Measurements from ENCODE around the gene ALG1L2.
"Not testable (repeated sequence)": the region's sequence is repeated elsewhere in the genome, so short reads cannot be mapped to it uniquely, and the experiment has no call there.

The ALG1L2 gene

DNA sequence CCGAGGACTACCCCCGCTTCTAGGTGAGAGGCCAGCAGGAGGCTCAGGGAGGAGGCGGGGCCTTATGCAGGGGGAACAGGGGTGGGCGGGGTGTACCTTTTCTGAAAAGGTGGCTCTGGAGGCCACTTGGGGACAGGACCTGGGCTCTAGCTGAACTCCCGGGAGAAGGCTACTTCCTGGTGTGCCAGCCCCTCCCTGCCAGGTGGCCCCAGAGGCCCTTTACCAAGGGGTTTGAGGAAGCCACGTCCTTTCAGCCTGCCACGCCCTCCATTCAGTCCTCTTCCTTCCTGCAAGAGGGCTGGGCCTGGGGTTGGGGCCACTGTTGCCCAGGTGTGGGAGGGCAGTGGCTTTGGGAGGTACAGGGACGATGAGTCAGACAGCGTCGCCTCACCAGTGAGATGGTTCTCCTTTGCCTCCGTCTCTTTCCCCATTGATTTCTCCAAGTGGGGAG is 12.9 kb downstream of the ALG1L2 start:
- peak; percentile 42 for DNase-seq

DNA sequence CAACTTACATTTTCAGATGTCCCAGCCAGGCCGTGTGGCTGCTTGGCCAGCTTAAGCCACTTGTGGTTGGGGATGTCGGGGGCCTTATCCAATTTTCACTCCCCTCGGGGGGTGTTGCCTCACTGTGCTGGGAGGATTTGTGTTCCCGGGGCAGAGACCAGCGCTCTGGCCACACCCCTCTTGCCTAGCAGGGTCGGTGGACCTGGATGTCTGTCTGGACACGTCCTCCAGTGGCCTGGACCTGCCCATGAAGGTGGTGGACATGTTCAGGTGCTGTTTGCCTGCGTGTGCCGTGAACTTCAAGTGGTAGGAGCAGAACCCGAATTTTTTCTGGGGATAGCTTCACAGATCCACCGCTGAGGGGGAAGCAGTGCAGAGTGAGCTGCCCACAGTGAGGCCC is 14.2 kb downstream of the ALG1L2 start:
- not testable (repeated sequence) for DNase-seq

DNA sequence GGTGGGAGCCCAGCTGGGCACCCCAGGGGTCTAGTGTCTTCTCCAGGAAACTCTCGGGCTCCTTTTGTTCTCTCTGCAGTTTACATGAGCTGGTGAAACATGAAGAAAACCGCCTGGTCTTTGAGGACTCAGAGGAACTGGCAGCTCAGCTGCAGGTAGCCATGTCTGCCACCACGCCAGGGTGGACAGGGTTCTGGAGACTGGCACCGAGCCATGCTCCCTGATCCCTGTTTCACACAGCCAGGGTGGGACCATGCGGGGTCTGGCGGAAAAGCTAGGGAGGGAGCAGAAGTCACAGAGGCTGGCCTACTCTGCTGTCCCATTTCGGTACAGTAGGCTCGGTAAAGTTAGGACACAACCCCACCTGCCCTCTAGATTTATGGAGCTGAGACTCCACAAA is 15.5 kb downstream of the ALG1L2 start:
- not testable (repeated sequence) for DNase-seq

DNA sequence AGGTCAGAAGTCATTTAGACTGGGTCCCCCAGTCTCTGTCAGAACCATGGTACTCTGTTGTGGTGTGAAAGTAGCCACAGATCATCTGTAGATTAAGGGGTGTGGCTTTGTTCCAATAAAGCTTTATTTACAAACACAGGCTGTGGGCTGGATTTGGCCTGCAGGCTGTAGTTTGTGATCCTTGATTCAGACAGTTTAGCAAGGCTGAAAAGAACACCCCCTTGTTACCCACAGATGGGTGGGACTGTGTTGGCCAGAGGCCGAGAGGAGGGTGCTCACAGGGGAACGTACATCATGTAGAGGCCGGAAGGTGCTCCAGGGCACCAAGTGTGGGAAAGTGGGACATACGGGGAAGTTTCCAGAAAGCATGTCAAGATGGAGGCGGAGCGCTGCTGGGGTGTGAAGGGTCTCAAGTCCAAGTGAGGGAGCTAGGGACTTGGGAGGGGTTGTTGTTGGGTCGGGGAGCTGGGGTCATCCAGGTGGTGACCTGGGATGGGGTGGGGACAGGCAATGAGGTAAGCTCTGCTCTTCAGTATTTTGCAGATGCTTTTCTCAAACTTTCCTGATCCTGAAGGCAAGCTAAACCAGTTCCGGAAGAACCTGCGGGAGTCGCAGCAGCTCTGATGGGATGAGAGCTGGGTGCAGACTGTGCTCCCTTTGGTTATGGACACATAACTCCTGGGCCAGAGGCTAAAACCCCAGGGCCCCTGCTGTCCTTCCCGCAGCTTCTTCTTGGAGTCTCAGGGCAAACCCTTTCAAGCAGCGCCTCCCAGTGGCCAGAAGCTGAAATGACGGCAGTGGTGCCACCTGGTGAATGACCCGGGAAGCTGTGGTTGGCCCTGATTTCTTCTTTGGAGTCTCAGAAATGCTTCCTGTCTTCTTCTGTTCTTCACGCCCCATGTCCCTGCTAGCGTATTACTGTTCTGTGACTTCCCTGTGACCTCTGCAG is 16.3 kb downstream of the ALG1L2 start:
- DNase-seq = peak; percentile 72

DNA sequence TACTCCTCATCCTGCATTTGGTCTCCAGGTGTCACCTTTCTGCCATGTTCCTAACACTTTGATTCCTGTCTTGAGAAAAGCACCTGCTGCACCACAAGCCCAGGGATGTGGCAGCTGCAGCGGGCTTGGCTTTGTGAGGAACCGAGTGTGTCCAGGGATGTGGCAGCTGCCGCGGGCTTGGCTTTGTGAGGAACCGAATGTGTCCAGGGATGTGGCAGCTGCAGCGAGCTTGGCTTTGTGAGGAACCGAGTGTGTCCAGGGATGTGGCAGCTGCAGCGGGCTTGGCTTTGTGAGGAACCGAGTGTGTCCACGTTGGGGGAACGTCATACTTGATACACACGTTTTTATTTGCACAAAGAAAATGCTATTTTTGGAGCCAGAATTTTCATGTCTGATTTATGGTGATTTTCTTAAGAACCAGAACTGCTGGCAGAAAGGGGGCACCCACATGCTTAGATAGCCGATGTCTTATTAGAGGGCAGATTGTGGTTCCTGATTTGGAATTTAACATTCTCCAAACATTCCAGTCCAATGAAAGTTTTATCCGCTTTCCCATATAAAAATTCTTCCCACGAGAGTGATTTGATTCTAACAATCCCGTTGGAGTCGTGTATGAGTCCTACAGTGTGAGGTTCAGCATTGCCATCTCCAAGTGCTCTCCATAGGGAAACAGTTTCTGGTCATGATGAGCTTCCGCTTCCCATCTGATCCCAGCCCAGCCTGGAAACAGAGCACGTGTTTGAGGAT is 17.2 kb downstream of the ALG1L2 start:
- DNase-seq = not testable (repeated sequence)

DNA sequence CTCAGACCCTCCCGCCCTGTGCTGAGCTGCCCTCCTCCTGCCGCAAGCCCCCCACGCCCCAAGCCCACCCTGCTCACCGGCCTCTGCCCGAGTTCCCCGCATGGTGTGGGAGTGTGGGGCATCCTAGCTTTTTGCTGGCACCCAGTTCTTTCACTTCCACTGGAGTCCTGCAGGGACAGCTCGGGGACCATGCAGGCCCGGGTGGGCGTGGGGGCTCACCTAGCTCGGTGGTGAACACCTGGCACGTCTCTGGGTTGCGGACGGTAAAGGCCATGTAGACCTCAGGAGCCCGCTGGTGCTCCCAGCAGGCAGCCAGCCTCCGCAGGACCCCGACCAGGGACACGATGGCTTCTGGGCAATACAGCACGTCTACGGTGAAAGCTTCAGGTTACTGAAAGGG is 20.9 kb downstream of the ALG1L2 start:
- not testable (repeated sequence) for DNase-seq

DNA sequence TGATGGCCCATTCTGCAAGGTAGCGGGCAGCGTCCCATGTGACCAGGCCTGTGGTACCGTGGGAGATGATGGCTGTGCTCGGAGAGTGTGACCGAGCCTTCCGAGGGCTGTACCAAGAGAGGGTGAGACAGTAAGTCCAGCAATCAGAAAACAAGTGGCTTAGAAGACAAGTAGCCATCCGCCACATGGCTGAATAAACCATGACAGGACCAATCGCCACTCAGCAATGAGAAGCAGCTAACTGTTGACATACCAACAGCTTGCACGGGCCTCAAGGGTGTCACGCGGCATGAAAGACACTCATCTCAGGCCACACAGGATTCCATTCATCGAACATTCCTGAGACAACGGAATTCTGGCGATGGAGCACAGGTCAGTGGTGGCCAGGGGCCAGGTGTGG is 22.6 kb downstream of the ALG1L2 start:
- not testable (repeated sequence) for DNase-seq

DNA sequence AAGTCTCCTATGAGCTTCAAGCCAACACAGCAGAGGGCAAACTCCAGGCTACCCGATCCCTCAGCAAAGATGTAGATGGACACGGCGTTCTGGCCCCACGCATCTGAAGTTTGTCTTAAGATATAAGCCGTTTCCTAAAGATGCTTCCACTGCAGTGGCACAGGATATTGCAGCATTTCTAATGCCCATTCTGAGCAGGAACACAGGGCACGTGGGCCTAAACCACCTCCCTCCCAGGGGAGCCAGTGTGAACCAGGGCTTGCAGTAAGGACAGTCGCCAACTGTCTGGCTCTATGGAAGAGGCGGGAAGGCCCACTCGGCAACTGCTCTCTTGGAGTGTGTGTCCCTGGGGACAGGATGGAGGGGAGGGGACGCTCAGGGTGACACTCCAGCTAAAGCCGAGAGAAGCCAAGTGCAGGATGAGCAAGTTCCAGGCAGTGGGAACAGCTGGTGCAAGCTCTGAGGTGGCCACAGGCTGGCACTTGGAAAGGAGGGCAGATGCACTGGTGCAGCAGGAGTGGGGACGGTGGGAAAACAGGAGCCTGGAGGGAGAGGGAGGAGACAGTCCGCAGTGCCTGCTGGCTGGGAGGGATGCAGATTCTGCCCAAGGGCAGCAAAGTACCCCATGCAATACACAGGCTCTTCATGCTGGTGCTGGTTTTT is 25.8 kb downstream of the ALG1L2 start:
- not testable (repeated sequence) for DNase-seq

DNA sequence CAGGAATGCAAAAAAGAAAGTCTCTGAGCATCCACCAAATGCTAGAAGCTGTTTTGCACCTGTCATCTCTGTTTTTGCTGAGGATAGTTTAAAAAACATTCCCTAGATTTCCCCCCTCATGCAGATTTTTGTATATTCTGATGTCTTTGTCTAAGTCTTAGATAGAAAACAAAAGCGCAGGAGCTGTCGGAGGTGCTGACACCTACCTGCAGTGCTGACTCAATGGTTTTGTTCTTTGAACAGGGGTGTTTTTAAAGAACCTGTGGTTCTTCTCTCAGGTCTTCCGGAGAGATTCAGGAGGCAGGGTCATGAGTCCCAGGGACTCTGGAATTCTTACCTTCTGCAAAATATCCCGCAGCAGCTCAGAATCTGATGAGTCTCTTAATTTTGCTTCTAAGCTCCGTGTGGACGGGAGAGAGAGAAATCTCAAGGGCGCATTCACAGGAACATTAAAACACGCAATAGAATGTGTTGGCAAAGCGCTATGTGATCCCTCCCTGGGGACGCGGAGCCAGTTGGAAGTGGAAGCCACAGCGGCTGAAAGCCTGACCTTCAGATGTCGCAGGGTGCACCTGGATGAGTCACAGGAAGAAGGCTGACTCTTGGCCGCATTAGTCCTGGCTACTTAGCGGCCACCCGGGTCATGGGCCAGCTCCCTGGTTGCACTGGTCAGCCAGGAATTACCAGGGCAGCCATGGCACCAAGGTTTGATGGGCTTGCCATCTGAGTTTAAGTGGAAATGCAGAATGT is 27.4 kb downstream of the ALG1L2 start:
- DNase-seq = not testable (repeated sequence)

DNA sequence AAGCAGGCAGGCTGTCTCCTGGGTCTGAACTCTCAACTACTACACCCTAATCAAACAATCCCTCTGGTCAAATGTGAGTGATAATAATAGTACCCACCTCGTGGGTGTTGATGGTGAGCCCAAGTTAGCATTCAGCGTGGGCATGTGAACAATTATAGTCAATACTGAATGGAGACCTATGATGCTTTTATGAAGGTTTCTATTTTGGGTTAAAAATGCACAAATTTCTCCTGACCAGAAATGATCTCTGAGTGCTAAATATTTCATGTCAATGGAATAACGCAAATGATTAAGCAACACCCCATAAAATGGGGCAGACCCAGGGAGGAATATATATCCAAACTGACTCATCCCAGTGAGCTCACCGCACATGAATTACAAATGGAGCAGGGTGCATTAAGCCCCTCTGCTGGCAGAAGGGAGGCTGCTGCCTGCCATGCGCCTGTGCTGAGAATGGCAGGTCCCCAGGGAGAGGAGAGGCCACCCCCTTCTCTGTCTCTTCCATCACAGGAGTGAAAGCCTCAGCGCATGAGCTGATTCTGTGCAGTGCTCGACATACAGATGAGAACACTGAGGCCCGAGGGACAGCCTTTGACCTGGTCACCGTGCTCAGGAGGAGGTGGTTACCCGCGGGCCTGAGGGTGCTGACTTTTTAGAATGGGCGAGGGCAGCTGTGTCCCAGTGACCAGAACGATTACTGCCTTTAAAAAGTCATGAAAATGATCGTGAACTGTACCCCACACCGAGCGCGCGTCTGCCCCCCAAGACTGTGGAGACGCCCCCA is 28.9 kb downstream of the ALG1L2 start:
- DNase-seq = not testable (repeated sequence)

DNA sequence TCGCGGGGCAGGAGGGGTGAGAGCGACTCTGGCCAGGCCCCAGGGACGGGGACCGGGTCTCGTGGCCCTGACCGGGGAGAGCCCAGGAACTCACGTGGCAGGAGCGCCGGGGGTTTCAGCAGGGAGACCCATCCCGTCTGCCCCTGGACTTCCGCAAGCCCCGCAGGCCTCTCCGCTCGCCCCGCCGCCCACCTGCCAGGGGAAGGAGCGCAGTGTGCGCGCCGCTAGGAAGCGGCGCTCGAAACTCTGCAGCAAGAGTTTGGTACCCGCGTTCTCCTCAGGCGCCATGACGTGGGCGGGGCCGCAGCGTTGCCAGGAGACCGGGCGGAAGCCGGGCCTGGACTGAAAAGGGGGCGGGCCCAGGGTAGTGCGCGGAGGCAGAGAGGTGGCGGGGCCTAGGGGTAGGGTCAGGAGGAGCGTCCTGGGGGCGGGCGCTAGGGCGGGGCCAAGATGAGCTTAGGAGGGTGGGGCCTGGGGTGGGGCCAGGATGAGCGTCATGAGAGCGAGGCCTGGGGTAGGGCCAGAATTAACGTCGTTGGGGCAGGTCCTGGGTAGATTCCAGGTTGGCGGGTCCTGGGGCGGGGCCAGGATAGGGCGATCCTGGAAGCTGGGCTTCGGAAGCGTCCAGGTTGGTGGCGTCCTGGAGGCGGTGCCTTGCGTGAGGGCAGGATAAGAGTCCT is 29.7 kb downstream of the ALG1L2 start:
- DNase-seq = peak; percentile 99

DNA sequence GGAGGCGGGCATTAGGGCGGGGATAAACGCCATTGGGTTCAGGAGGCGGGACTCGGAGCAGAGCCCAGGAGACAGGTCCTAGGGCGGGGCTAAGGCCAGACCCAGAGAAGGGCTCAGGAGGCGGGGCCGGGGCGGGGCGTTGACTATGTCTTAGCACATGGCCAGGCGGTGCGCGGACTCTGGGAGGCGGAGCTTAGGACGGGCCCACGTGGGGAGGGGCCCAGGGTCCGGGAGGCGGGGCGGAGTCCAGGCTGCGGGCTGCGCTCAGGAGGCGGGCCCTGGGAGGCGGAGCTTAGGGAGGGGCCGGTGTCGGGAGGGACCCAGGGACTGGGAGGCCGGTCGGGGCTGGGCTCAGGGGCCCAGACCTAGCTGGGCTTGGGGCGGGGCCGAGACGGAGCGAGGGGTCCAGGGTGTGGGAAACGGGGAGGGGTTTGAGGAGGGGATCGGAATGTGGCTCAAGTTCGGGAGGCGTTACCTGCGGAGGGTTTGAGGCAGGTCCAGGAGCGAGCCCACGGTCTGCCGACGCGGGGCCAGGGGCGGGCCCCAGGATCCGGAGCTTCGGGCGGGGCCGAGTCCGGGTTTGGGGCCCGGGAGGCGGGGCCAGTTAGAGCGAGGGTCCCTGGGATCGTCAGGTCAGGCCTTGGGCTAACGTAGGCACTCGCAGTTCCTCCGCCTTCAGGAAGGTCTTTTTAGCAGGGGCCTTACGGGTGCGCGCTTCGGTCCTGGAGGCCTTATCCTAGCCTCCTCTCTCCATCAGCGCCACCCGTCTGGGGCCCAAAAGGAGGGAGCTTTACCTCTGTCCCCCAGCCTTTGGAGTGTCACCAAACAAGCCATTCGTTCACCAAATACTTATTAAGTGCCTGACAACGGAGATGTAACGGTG is 30.5 kb downstream of the ALG1L2 start:
- peak; percentile 100 for DNase-seq

DNA sequence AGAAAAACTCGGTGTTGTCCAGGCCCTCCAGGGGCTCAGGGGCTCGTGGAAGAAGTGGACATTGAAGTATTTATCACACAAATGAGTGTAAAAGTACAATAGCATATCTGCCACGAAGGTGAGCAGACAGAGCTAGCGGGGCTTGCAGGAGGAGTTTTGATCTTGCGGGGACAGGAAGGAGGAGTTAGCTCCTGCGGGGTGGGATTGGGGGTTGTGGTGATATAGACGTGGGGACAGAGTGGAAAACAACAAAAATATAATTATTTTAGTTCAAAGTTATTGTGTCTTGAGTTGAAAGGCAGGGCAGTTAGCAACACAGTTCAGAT is 31.1 kb downstream of the ALG1L2 start:
- DNase-seq = not testable (repeated sequence)

DNA sequence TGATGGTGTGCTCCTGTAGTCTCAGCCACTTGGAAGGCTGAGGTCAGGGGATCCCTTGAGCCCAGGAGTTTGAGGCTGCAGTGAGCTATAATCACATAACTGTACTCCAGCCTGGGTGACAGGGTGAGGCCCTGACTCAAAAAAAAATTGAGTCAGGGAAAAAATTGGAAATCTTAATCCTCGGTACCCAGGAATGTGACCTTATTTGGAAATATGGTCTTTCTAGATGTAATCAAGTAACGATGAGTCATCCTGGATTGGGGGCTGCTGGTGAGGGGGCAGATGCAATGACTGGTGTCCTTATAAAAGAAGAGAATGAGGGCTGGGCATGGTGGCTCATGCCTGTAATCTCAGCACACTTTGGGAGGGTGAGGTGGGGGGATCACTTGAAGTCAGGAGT is 33.8 kb downstream of the ALG1L2 start:
- not testable (repeated sequence) for DNase-seq

DNA sequence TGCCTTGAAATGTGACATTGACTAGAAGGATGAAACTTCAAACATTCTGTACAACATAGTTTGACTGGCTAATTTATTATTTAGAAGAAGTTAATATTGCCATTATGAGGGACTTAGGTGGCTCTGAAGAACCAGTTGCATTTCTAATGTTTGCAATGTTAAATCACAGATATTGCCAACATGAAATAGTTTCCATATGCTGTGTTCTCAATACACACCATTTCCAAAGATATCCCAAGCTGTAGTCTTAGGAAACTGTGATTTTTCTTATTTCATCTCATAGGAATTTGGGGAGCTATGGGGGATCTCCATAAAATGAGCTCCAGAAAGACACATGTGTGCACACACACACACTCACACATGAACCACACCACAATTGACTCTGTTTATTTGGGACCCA is 36.3 kb downstream of the ALG1L2 start:
- no peak for DNase-seq

DNA sequence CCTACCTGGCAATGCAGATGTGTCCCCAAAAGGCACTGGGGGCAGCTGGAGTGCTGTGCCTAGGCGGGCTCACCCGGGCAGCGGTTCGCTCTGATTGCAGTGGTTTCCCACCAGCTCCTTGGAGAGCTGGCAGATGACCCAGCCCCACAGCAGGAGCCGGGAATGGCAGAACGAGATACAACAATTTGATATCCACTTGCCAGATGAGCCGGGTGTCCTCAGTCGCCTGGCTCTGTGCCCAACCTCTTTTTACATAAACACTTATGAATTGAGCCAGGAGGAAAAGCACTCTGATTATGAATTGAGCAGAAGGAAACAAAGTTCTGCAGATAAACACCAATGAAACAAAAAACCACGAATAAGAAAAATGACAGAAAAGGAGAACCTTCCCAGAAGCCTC is 38.2 kb downstream of the ALG1L2 start:
- not testable (repeated sequence) for DNase-seq

DNA sequence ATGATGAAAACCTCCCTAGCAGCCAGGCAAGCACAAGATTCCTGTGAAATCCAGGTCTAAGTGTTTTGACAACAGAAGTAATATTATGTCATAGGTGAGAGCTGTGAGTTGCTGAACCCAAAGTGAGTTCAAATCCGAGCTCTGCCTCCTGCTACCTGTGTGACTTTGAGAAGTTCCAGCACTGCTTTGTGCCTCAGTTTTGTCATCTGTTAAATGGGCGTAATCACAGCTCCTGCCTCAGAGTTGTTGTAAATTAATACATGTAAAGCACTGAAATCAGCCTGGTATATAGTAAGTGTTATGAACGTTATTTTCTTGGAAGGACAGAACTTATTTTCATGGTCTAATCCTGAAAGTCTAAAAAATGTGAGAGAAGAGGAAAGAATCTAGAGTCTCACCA is 38.7 kb downstream of the ALG1L2 start:
- not testable (repeated sequence) for DNase-seq

DNA sequence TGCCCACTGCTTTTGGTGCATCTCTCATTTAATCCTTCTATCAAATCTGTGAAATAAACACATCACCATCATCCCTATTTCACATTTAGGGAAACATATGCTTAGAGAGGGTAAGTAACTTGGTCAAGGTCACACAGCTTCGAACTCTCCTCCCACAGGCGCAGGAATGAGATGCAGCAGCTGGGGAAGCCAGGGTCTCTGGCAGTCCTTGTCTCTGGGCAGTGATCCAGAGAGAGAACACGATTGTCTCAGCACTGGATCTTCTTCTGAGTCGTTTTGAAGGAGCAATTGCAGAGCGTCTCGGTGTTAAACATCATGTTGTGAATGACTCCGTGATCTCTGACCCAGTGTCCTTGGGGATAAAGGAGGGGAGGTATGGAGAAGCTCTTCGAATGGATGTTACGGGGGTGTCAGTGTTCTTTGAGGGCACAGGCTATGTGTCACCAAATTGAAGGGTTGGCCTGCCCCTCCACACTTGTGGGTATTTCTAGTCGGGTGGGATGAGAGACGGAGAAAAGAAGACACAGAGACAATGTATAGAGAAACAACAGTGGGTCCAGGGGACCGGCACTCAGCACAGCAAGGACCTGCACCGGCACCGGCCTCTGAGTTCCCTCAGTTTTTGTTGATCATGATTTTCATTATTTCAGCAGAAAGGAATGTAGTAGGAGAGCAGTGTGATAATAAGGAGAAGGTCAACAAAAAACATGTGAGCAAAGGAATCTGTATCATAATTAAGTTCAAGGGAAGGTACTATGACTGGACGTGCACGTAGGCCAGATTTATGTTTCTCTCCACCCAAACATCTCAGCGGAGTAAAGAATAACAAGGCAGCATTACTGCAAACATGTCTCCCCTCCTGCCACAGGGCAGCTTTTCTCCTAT is 41.5 kb downstream of the ALG1L2 start:
- DNase-seq = not testable (repeated sequence)

DNA sequence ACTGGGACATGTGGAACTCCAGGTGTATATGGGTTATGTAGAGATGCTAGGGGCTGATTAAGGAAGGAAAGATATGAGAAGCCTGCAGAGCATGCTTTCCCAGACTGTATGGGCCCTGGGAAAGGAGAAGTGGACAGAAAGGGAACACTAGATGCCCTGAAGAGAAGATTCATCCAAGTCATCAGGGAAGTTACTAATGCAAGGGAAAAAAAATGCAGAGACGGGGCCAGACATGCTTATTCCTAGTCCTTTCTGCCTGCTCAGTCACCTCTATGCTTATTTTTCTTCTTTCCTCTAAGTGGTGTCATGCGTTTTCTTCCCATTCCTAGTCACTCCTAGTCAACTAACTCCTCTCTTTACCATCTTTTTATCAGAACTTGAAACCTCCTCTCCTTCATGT is 43.8 kb downstream of the ALG1L2 start:
- DNase-seq = not testable (repeated sequence)
